Activated naive CD4-positive, alpha-beta T cell treated with anti-CD3 and anti-CD28 coated beads, Interleukin-2, amount 50 U/mL, for 72 hours (primary cell): ENCODE data around the gene SEC62. TPM values are rescaled to one million over a fixed set of nuclear protein-coding genes. Genes with fewer than 3 reads are reported as not detected.

ENCODE experiments used
- ATAC-seq, 2 donors: fragments of 150-1000 bp; cut with Tn5 transposase; 2 replicates each; pipeline ENCODE4 v1.10.0; 2021; ENCODE audit warnings: mild to moderate bottlenecking in 2 of 2, moderate library complexity in 2 of 2
- DNase-seq, 2 donors: peaks; one replicate each; pipeline ENCODE4 v3.0.0; 2021 to 2022; ENCODE audit warnings: low spot score in 2 of 2
- H3K27ac Mint-ChIP-seq, 2 donors: one replicate each; pipeline ENCODE4 v1.8.0; 2022; ENCODE audit warnings: mild to moderate bottlenecking in 2 of 2, mixed read lengths in 2 of 2
- H3K36me3 Mint-ChIP-seq, 2 donors: one replicate each; pipeline ENCODE4 v1.8.0; 2022; ENCODE audit warnings: mixed read lengths in 2 of 2
- H3K9me3 Mint-ChIP-seq, 2 donors: one replicate each; pipeline ENCODE4 v1.8.0; 2022; ENCODE audit warnings: mixed read lengths in 2 of 2
- total RNA-seq, 2 donors: library from RNA; stranded (reverse); gene quantifications; one replicate each; pipeline ENCODE4 v1.2.3, GENCODE V29; 2022

The SEC62 gene, protein sequence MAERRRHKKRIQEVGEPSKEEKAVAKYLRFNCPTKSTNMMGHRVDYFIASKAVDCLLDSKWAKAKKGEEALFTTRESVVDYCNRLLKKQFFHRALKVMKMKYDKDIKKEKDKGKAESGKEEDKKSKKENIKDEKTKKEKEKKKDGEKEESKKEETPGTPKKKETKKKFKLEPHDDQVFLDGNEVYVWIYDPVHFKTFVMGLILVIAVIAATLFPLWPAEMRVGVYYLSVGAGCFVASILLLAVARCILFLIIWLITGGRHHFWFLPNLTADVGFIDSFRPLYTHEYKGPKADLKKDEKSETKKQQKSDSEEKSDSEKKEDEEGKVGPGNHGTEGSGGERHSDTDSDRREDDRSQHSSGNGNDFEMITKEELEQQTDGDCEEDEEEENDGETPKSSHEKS
- total RNA-seq: 10 to 100 TPM; 52.1 to 81.9 TPM

DNA sequence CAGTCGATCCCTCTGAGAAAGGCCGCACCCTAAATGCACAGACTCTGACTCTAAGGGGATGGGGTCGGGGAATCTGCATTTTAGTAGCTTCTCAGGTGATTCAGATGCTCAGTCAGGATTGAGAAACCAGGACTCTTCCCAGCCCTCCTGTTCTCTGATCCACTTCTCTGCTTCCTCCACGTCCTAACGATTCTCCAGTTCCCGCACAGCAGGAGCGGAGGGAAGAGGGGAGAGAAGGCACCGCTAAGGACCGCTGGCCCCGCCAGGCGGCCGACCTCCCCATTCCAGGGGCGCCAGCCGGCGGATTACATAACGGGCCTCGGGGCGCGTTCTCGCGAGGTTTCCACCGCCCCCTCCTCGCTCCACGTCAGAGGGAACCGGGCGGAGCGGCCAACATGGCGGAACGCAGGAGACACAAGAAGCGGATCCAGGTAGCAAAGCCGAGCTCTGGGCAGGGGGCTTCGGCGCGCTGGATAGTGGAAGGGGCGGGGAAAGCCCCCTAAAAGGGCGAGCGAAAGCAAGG lies at the start of gene SEC62:
TSS of gene SEC62 (plus strand) at position 380 of the 523 bp plus-strand sequence. CDS start at position 396, 16 bp downstream.
- peak; percentile 91 to 95 for ATAC-seq
- DNase-seq: peak; percentile 93 to 94
- peaks cover 8 to 16% of the 10 kb centered on the region in 2 donors for H3K9me3 Mint-ChIP-seq
- H3K27ac Mint-ChIP-seq: peak within 1 kb of the TSS; percentile 98 to 99
- H3K36me3 Mint-ChIP-seq: peaks cover 7 to 23% of the 10 kb centered on the region in 2 donors

DNA sequence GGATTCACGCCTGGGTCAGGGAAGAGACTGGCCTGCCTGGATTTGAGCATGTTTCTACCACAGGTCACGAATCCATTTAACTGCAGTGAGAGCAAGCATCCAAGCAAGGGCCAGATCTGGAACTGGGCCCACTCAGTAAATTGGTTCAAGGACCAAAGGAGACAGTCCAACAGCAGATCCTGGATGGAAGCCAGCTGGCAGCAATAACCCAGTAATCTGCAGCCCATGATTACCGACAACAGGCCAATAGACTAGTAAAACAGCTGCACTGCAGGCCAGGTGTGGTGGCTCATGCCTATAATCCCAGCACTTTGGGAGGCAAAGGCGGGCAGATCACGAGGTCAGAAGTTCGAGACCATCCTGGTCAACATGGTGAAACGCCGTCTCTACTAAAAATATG lies 43.4 kb upstream of the SEC62 start:
- no peak overlapping the region for H3K27ac Mint-ChIP-seq
- DNase-seq (no peak), ATAC-seq (no peak)
- H3K36me3 Mint-ChIP-seq: no peaks in the 10 kb centered on the region
- no peaks in the 10 kb centered on the region for H3K9me3 Mint-ChIP-seq

DNA sequence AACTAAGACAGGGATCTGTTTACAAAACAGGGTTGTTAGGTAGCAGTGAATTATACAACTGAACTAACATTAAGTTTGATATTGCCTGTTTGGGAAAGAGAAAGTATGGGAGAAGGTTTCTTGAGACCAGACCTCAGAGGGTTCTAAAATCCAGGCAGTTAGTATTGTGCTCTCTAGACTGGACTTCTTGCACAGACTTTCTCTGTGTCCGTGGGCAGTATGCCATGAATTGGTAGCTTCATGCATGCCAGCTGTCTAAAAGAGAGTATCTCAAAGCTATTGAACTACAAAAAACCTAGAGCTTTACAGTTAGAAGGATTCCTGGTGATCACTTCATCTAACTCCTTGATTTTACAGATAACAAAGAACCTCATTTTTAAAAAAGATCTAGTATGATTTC lies 42.8 kb upstream of the SEC62 start:
- no peaks in the 10 kb centered on the region for H3K36me3 Mint-ChIP-seq
- ATAC-seq (no peak), DNase-seq (no peak)
- H3K9me3 Mint-ChIP-seq: no peaks in the 10 kb centered on the region
- no peak overlapping the region for H3K27ac Mint-ChIP-seq

DNA sequence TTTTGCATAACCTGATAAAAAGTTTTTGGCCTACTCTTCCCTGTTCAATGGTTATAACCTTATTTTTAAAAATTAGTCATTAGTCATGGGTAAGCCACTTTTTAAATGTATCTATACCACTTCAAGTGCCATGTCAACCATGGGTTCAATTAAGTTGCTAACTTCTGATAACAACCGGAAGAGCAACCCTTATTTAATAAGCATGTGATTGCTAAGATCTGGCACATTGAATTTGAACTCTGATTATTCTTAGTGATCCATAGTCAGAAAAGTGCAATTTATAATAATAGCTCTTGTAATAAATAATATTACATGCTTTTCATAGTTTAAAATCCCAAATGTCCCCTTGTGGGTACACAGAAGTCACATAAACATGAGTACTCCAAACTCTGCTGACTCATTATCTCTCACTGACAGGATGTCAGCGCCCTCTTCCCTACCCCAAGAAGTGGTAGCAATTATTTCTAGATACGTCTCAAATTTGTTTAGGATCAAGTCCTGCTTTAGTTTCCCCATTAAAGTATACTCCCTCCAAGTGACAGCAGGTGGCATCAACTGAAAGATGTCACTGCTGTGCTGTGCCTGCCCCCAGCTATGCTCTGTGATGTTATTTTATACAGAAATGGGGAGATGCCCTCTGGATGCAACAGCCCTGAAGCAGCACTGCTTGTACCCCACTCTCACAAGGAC lies 36.6 kb upstream of the SEC62 start:
- H3K36me3 Mint-ChIP-seq: no peaks in the 10 kb centered on the region
- DNase-seq (no peak), ATAC-seq (peak; percentile 47 to 70)
- H3K9me3 Mint-ChIP-seq: no peaks in the 10 kb centered on the region
- no peak overlapping the region for H3K27ac Mint-ChIP-seq

DNA sequence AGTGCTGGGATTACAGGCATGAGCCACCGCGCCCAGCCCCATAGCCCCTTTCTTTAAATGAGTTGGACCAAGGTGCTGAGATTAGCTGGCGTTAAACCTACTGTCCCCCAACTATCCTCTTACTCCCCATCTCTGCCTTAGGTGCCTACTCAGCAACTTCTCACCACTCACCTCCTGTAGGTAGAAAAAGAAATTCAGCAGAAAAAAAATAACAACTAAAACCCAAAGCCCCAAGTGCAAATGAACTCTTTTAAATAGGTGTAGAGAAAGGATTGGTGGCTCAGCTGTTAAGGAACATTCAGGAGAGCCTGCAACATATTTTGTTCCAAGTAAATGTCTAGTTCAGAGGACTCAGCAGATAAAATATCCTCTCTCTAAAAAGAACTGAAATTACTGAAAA lies 35.8 kb upstream of the SEC62 start:
- no peaks in the 10 kb centered on the region for H3K9me3 Mint-ChIP-seq
- no peaks in the 10 kb centered on the region for H3K36me3 Mint-ChIP-seq
- H3K27ac Mint-ChIP-seq: no peak overlapping the region
- ATAC-seq (no peak), DNase-seq (no peak)

DNA sequence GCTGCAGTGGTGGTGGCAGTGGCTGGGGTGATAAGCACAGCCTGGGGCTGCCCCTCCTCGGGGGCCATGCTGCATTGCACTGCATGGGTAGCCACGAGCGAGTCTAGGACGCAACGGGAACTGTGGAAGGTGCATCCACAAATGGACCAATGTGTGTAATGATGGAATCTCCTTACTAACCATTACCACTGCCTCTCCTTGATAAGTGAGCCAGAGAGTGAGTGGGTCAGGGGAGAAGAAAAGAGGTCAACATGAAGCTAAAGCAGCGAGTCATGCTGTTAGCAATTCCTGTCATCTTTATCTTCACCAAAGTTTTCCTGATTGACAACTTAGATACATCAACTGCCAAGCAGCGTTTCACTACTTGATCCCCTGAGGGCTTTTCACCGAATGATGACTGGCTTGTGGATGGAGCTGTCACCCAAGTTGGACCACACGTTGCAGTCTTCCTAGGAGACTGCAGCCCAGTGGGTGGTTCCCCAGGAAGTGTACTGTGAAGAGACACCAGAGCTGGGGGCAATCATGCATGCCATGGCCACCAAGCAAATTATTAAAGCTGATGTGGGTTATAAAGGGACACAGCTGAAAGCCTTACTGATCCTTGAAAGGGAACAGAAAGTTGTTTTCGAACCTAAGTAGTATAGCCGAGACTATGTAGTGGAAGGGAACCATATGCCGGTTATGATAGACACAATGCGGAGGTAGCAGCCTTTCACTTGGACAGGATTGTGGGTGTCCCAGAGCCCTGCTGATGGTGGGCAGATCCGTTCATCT lies 34.7 kb upstream of the SEC62 start:
- no peaks in the 10 kb centered on the region for H3K36me3 Mint-ChIP-seq
- H3K27ac Mint-ChIP-seq: no peak overlapping the region
- DNase-seq: no peak
- H3K9me3 Mint-ChIP-seq: no peaks in the 10 kb centered on the region
- no peak for ATAC-seq

DNA sequence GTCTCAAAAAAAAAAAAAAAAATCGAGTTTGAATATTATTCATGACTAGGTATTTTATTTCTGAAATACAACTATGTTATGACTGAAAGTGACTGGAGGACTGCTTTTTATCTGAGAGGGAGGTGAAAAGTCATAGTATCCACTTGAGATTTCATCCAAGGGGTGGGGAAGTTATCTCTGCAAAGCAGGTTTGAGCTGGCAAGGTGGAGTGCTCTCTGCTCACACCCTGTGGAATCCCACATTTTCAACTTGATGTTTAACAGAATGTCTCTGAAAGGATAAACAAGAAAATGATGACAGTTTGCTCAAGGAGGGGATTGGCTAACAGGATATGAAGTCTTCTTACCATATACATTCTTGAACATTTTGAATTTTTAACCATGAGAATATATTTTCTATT lies 27.3 kb upstream of the SEC62 start:
- no peak for ATAC-seq

DNA sequence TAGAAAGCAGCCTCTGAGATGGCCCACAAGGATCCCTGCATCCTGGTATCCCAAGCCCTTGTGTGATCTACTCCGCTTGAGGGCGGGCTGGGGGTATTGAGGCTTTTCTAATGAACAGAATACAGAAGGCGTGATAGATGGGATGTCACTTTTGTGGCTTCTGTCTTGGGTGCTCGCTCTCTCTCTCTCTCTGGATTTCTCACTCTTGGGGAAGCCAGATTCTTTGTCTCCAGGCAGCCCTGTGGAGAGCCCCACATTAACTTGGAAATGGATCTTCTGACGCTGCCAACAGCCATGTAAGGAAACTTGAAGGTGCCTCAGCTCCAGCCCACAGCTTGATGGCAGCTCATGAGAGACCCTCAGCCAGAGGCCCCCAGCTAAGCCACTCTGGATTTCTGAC lies 26.9 kb upstream of the SEC62 start:
- no peak overlapping the region for H3K27ac Mint-ChIP-seq
- ATAC-seq (no peak), DNase-seq (no peak)
- H3K9me3 Mint-ChIP-seq: no peaks in the 10 kb centered on the region
- H3K36me3 Mint-ChIP-seq: no peaks in the 10 kb centered on the region

More for the DNA sequence above, 27.3 kb upstream of the SEC62 start:
- Mint-ChIP-seq H3K36me3 (no peaks in the 10 kb centered on the region), H3K27ac (no peak overlapping the region), H3K9me3 (no peaks in the 10 kb centered on the region)
- DNase-seq: no peak

DNA sequence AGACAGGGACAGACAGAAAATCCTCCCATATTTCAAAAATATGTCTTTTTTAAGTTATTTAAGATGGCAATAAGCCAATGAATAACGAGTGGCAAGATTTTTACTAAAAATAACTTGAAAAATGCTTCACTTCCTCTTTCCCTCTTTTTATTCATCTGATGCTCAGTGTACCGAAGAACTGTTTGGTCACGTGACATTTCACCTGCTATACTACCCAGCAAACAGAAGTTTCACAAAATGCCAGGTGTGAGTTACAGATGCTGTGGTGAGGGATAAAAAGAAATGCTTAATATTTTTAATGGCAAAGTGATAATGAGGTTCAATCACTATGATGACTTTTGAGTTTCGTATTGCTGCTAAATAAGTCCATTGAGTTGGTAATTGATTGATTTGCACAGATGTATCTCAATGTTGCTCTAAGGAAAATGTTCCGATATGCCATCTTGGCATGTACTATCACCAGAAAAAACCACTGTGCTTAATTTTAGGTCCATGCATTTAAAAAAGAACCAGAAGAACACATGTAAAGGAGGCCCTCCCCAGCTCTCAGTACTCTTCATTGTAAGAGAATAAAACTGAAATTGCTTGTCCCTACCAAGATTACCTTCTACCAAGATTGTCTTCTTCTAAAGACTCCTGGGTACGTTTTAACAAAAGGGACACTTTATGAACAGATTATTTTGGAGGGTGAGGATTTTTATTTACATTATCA lies 26.0 kb upstream of the SEC62 start:
- no peaks in the 10 kb centered on the region for H3K36me3 Mint-ChIP-seq
- H3K27ac Mint-ChIP-seq: no peak overlapping the region
- no peaks in the 10 kb centered on the region for H3K9me3 Mint-ChIP-seq
- DNase-seq (no peak), ATAC-seq (no peak)

DNA sequence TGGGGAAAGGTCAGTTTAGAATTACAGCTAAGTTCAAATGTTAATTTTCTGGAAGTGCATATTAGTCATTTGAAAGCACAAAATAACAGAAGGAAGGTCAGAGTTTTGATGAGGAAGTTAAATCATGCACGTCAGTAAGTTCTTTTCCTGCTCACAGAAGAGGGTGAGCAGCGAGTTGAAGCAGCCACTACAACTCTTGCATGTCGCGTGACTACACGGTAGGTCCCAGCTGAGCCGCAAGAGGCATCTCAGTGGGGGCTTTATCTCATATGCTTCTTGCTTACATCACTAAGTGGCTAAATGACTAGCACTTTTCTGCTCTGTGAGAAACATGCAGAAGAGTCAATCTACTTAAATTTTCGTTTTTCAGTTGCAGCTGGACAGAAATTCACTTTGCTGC lies 21.3 kb upstream of the SEC62 start:
- Mint-ChIP-seq H3K36me3 (no peaks in the 10 kb centered on the region), H3K9me3 (no peaks in the 10 kb centered on the region), H3K27ac (peak overlapping the region; percentile 78 to 91)
- ATAC-seq (peak; percentile 98), DNase-seq (peak; percentile 34 to 62)

DNA sequence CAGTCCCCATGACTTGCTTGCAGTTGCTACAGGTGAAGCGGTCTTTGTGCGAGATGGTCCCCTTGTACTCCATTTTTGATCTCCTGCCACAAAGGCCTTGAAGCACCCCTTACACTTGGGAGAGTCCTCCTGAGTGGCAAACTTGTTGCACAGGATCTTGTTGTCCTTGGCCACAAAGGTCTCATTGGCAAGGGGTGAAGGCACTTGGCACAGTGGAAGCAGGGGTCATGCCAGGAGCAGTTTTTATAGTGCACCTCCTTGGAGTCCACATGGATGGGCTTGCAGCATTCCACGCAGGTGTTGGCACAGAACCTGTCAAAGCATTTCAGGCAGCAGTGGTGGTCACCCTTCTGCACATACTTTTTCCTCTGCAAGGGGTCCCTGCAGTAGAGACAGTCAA lies 20.3 kb upstream of the SEC62 start:
- Mint-ChIP-seq H3K9me3 (no peaks in the 10 kb centered on the region), H3K36me3 (no peaks in the 10 kb centered on the region), H3K27ac (no peak overlapping the region)
- no peak for ATAC-seq
- no peak for DNase-seq

DNA sequence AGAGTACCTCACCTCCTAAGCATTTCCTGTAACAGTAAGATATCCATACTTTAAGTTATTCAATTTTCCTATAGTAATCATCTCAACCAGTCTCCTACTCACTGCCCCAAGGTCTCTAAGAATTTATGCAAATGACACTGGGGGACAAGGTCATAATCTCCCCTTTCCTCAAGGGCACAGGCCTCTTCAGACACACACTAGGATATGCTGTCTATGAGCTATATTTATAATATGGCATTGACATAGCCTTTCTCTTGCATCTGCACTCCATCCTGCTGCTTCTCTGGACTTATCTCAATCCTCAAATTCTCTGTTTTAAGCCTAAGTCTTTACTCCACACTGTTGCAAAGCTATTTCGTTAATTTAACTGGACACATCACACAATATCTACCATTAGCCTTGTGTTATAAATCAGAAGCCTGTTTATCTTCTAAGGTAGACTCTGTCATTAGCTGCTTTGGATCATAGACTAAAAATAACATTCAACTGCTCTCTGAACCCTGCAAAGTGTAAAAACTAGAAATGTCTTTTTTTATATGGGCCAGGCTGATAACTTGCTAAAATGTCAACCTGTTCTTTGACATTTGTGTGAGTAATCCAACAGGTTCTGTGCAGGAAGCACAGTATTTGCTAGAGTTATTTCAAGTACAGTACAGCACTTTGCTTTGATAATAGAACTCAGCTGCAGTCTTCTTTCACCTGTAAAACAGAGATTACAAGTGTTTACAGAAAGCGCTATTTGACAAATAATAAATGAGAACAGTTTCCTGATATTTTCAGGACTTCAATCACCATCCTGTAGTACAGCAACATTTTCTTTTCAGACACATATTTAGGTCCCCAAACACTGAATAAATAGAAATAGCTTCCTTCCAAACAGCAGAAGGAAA lies 17.8 kb upstream of the SEC62 start:
- peak overlapping the region in 1 of 2 donors; percentile 4 for H3K27ac Mint-ChIP-seq
- H3K9me3 Mint-ChIP-seq: peaks cover 0 to 5% of the 10 kb centered on the region in 2 donors
- no peak for DNase-seq
- ATAC-seq: peak in 1 of 2 donors; percentile 29
- H3K36me3 Mint-ChIP-seq: no peaks in the 10 kb centered on the region

DNA sequence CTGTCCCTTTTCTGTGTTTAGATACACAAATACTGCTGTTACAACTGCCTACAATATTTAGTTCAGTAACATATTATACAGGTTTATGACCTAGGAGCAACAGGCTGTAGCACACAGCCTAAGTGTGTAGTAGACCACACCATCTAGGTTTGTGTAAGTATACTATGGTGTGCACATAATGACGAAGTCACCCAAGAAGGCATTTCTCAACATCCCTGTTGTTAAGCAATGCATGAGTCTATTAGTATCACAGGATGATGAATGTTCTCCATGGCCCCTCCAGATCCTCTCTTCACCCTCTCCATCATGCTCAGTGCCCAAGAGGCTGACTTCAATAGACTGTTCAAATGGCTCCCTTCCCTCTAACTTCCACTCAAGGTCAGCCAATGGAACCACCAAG lies 14.6 kb upstream of the SEC62 start:
- Mint-ChIP-seq H3K27ac (no peak overlapping the region), H3K36me3 (no peaks in the 10 kb centered on the region), H3K9me3 (peaks cover 0 to 10% of the 10 kb centered on the region in 2 donors)
- no peak for DNase-seq
- ATAC-seq: no peak

DNA sequence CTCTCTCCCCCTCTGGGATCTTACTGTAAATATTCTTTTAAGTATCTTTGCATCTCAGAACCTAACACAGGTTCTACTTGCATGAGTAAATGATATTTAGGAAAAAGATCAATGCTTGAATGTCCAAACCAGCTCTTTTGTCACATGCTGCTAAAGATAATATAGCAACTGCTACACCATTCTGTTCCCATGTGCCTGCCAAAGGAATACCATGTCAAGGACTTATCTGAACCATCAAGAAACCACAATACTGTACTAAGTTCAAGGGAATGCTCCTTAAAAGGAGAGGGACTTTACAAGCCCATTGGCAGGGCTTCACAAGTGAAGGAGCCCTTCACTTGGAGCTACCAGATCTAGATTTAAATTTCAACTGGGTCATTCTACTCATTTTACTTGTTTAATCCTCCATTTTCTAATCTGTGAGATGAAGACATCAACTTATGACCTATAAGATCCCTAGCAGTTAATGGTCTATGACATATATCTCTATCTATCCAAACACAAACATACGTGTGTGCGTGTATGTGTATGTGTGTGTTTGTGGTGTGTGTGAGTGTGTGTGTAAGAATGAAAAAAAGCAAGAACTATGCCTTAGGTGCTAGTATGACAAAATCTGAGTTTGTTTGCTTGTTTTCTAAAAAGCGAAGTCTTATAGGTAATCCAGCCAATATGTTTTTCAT lies 13.0 kb upstream of the SEC62 start:
- ATAC-seq (peak; percentile 9 to 46), DNase-seq (no peak)
- H3K27ac Mint-ChIP-seq: peak overlapping the region in 1 of 2 donors; percentile 17
- H3K9me3 Mint-ChIP-seq: peaks cover 0 to 10% of the 10 kb centered on the region in 2 donors
- no peaks in the 10 kb centered on the region for H3K36me3 Mint-ChIP-seq

DNA sequence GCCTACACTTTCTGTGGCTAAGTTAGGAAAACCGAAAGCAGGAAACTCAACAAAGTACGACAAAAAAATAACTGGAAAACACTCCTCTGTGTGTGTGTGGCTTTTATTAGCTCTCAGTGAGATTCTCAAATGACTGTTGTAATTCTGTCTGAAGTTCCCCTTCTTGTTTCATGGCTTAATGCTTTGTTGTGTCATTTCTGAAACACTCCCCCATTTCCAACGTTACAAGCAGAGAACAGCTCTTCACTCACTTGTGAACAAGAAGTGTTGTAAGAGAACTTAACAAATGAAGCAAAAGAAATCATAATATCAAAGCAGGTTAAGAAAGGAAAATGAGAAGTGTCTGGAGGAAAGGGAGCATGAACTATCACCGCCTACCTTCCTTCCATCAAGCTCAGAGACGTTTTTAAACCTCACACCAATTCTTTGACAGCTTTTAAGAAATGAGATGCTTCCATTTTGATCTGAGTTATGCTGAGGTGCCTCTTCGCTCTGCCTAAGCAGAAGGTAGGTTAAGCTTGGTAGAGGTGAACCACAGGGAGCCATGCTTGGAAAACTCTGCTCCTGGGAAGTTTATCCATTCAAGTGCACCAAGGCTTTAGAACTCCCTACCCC lies 12.4 kb upstream of the SEC62 start:
- Mint-ChIP-seq H3K36me3 (no peaks in the 10 kb centered on the region), H3K27ac (peak overlapping the region in 1 of 2 donors; percentile 17), H3K9me3 (peaks cover 0 to 10% of the 10 kb centered on the region in 2 donors)
- ATAC-seq (peak; percentile 62 to 78), DNase-seq (no peak)
